Right lobe of liver (tissue), 4 donors: ENCODE results near the gene PSEN1.

ENCODE experiments used
- CTCF ChIP-seq, 4 donors: fragments of 200-600 bp in 3 of 4; fragments of 450-650 bp in 1 of 4; IDR thresholded peaks; one replicate each; pipeline versions ENCODE4 v1.5.1 to v1.8.0; 2016 to 2022; ENCODE audit warnings: antibody characterized with exemption in 4 of 4, mild to moderate bottlenecking in 2 of 4
- POLR2A ChIP-seq: fragments of 450-650 bp; IDR thresholded peaks from one replicate; pipeline ENCODE4 v1.6.1; 2017; ENCODE audit warnings: antibody characterized with exemption, mild to moderate bottlenecking
- donor health status: DM: no; HTN: no; CAD: no.
- donor health status: DM: no; HTN: no; CAD: no.
- donor health status: DM: no; HTN: yes; CAD: no.

- no peak for TF ChIP-seq POLR2A
- TF ChIP-seq CTCF (IDR thresholded peaks at IDR 0.05) = no peak
Observed at GRCh38 chr14:73237786-73238423, 101.6 kb downstream of the PSEN1 start.
